NOMO-1 treated with DMSO at 0.1 percent for 48 hours (cell line): ENCODE data around the gene SPDYE4.
A peak's percentile ranks its signal among the peaks of the same experiment; 100 is the strongest.

Experiments used
- DNase-seq: peaks from one replicate; lab custom pipeline; 2025; ENCODE audit not compliant: unreplicated experiment; lab: John Stamatoyannopoulos, UW

SPDYE4 gene

GRCh38 chr17:8785547-8786413 lies 27.4 kb upstream of the SPDYE4 start:
- DNase-seq, result peak; percentile 21

- DNase-seq, result no peak
Observed at GRCh38 chr17:8782176-8782575, 23.8 kb upstream of the SPDYE4 start.

GRCh38 chr17:8781776-8782175 lies 23.4 kb upstream of the SPDYE4 start:
- no peak for DNase-seq

GRCh38 chr17:8776881-8777280 lies 18.5 kb upstream of the SPDYE4 start:
- peak; percentile 16 for DNase-seq

- no peak for DNase-seq
Observed at GRCh38 chr17:8776248-8776647, 17.9 kb upstream of the SPDYE4 start.

- no peak for DNase-seq
Observed at GRCh38 chr17:8766731-8767130, 8.4 kb upstream of the SPDYE4 start.

GRCh38 chr17:8762012-8762411 lies 3.7 kb upstream of the SPDYE4 start:
- DNase-seq, result no peak

- DNase-seq, result no peak
Observed at GRCh38 chr17:8757189-8757588, 1.2 kb downstream of the SPDYE4 start.

GRCh38 chr17:8755590-8756255 lies 2.6 kb downstream of the SPDYE4 start:
- DNase-seq, result no peak

- no peak for DNase-seq
Observed at GRCh38 chr17:8754890-8755289, 3.5 kb downstream of the SPDYE4 start.

GRCh38 chr17:8753976-8754440 lies 4.3 kb downstream of the SPDYE4 start:
- no peak for DNase-seq

- DNase-seq, result no peak
Observed at GRCh38 chr17:8753136-8753975, 5.0 kb downstream of the SPDYE4 start.

GRCh38 chr17:8749616-8750015 lies 8.7 kb downstream of the SPDYE4 start:
- no peak for DNase-seq

- no peak for DNase-seq
Observed at GRCh38 chr17:8747742-8748141, 10.6 kb downstream of the SPDYE4 start.

GRCh38 chr17:8746501-8747236 lies 11.7 kb downstream of the SPDYE4 start:
- no peak for DNase-seq

GRCh38 chr17:8745586-8746500 lies 12.5 kb downstream of the SPDYE4 start:
- peak; percentile 68 for DNase-seq

GRCh38 chr17:8744086-8744785 lies 14.1 kb downstream of the SPDYE4 start:
- DNase-seq, result no peak

- no peak for DNase-seq
Observed at GRCh38 chr17:8742819-8743218, 15.5 kb downstream of the SPDYE4 start.

- DNase-seq, result no peak
Observed at GRCh38 chr17:8742274-8742673, 16.1 kb downstream of the SPDYE4 start.
